Omental fat pad (tissue), 4 donors: Measurements from ENCODE around the gene VPS35. TPM values are rescaled to one million over a fixed set of nuclear protein-coding genes. Genes with fewer than 3 reads are reported as not detected.

ENCODE experiments used
- ATAC-seq: fragments of 150-250 bp; one replicate; pipeline ENCODE4 v1.9.1; 2016; ENCODE audit warnings: mild to moderate bottlenecking, moderate library complexity; ENCODE audit not compliant: low FRiP score
- DNase-seq: peaks from one replicate; pipeline ENCODE4 v3.0.0-alpha.2; 2019; ENCODE audit warnings: low spot score
- CTCF ChIP-seq, 3 donors: fragments of 450-650 bp; IDR thresholded peaks; one replicate each; pipeline ENCODE4 v1.5.1; 2016 to 2017; ENCODE audit warnings: antibody characterized with exemption in 3 of 3, mild to moderate bottlenecking in 3 of 3, moderate library complexity in 2 of 3
- total RNA-seq, 4 donors: library from RNA; depleted of rRNA; stranded (reverse); fragments of >200 nt; gene quantifications; one replicate each; pipeline ENCODE4 v1.1.0, GENCODE V29; 2016

VPS35 gene
- total RNA-seq, 4 donors from 2014 or later, result 49.4 to 74.5 (median 63.0) TPM

GRCh38 chr16:46612121-46612520 is 76.9 kb downstream of the VPS35 start:
- ATAC-seq (no peak), DNase-seq (no peak)
- TF ChIP-seq CTCF (IDR thresholded peaks at IDR 0.05), result no peak

- ATAC-seq, result no peak
- no peak for TF ChIP-seq CTCF (IDR thresholded peaks at IDR 0.05)
- DNase-seq, result no peak
Measured at GRCh38 chr16:46607529-46607928, 81.4 kb downstream of the VPS35 start.

GRCh38 chr16:46606231-46606630 is 82.7 kb downstream of the VPS35 start:
- TF ChIP-seq CTCF (IDR thresholded peaks at IDR 0.05), result no peak
- ATAC-seq (no peak), DNase-seq (no peak)

Other genes with a start within 250 kb of the VPS35 start
- 1 to 10 TPM in 2 of 4 donors, under 1 TPM in 1, not detected in 1; 0.84 to 2.9 (median 1.9) TPM for gene SHCBP1, start 67.8 kb downstream of the VPS35 start, total RNA-seq
- gene ORC6, start 481 bp upstream of the VPS35 start, total RNA-seq, result 1 to 10 TPM in 2 of 4 donors, under 1 TPM in 2; 0.63 to 3.1 (median 1.5) TPM
- gene MYLK3, start 59.2 kb upstream of the VPS35 start, total RNA-seq, result under 1 TPM in 2 of 4 donors, not detected in 2; 0.38 to 0.48 TPM
- 1 to 10 TPM; 4.0 to 6.6 (median 4.7) TPM for gene C16orf87, start 142.0 kb upstream of the VPS35 start, total RNA-seq
- gene GPT2, start 195.2 kb upstream of the VPS35 start, total RNA-seq, result 100 to 1,000 TPM in 3 of 4 donors, 10 to 100 TPM in 1; 57.5 to 138 (median 105) TPM